ENCODE data around the gene MORF4L1.
"Not testable (repeated sequence)": the region's sequence is repeated elsewhere in the genome, so short reads cannot be mapped to it uniquely, and the experiment has no call there.

- TF ChIP-seq CTCF, POLR2A (IDR thresholded peaks at IDR 0.05): not testable (repeated sequence)
Measured at GRCh38 chr15:78876954-78877353, 4.3 kb downstream of the MORF4L1 start.

All from body of pancreas (tissue), 4 donors.